Right kidney (tissue), 1 donor: ENCODE measurements around the gene ACAA2.

ENCODE experiments used
- DNase-seq: peaks from one replicate; pipeline ENCODE4 v3.0.0-alpha.2; 2016

ACAA2 gene

GRCh38 chr18:49768051-49768391, 45.3 kb downstream of the ACAA2 start:
- DNase-seq = no peak

- DNase-seq = no peak
Measured at GRCh38 chr18:49767111-49768050, 46.0 kb downstream of the ACAA2 start.

- DNase-seq = no peak
Measured at GRCh38 chr18:49766646-49767045, 46.7 kb downstream of the ACAA2 start.

GRCh38 chr18:49764032-49764431, 49.3 kb downstream of the ACAA2 start:
- DNase-seq = no peak

GRCh38 chr18:49763590-49763989, 49.7 kb downstream of the ACAA2 start:
- no peak for DNase-seq

- DNase-seq = no peak
Measured at GRCh38 chr18:49762191-49763077, 50.9 kb downstream of the ACAA2 start.

GRCh38 chr18:49761771-49762170, 51.6 kb downstream of the ACAA2 start:
- DNase-seq = no peak

- DNase-seq = no peak
Measured at GRCh38 chr18:49758263-49758610, 55.1 kb downstream of the ACAA2 start.

GRCh38 chr18:49757513-49758262, 55.6 kb downstream of the ACAA2 start:
- DNase-seq = no peak

- DNase-seq = no peak
Measured at GRCh38 chr18:49756671-49757362, 56.5 kb downstream of the ACAA2 start.

GRCh38 chr18:49756135-49756534, 57.2 kb downstream of the ACAA2 start:
- DNase-seq = no peak

- DNase-seq = no peak
Measured at GRCh38 chr18:49755489-49755888, 57.8 kb downstream of the ACAA2 start.

GRCh38 chr18:49754866-49755265, 58.5 kb downstream of the ACAA2 start:
- no peak for DNase-seq

- no peak for DNase-seq
Measured at GRCh38 chr18:49753643-49754042, 59.7 kb downstream of the ACAA2 start.

- no peak for DNase-seq
Measured at GRCh38 chr18:49752095-49752457, 61.3 kb downstream of the ACAA2 start.

GRCh38 chr18:49751427-49752094, 61.8 kb downstream of the ACAA2 start:
- no peak for DNase-seq

GRCh38 chr18:49749563-49749962, 63.8 kb downstream of the ACAA2 start:
- no peak for DNase-seq

- DNase-seq = no peak
Measured at GRCh38 chr18:49747876-49748275, 65.5 kb downstream of the ACAA2 start.

- DNase-seq = no peak
Measured at GRCh38 chr18:49745045-49746014, 68.0 kb downstream of the ACAA2 start.

- no peak for DNase-seq
Measured at GRCh38 chr18:49744376-49745008, 68.8 kb downstream of the ACAA2 start.
